Stomach (tissue), 4 donors: ENCODE results near the gene PPP4R2.

Experiments
- EP300 ChIP-seq: sonication (generic); formaldehyde crosslinking; IDR thresholded peaks from one replicate; pipeline ENCODE4 v1.6.1; 2017; ENCODE audit warnings: antibody characterized with exemption
- POLR2A ChIP-seq, 4 donors: fragments of 450-650 bp; IDR thresholded peaks; one replicate each; pipeline ENCODE4 v1.6.1; 2016; ENCODE audit warnings: antibody characterized with exemption in 4 of 4, control low read depth in 2 of 4, mild to moderate bottlenecking in 1 of 4, moderate library complexity in 1 of 4
- POLR2AphosphoS5 ChIP-seq, 3 donors: sonication (generic); formaldehyde crosslinking; IDR thresholded peaks; one replicate each; pipeline ENCODE4 v1.6.1; 2016; ENCODE audit warnings: antibody characterized with exemption in 3 of 3
- TF ChIP-seq, protein P1 (sequence below), 7 experiments: fragments of 450-650 bp in 4 of 7; fragments of 200-600 bp in 3 of 7; sonication (generic) in 3 of 7; IDR thresholded peaks; one replicate each; pipeline ENCODE4 v1.5.1; 2016 to 2019; ENCODE audit warnings: antibody characterized with exemption in 7 of 7, control low read depth in 2 of 7, mild to moderate bottlenecking in 1 of 7

DNA sequence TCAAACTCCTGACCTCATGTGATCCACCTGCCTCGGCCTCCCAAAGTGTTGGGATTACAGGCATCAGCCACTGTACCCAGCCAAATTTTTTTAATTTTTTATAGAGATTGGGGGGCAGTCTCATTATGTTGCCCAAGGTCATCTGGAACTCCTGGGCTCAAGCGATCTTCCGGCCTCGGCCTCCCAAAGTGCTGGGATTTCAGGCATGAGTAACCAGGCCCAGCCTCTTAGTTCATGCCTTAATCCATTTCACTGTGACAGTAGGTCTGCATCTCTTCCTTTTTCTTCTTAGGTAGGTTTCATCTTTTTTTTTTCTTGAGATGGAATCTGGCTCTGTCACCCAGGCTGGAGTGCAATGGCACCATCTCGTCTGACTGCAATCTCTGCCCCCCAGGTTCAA is 37.3 kb upstream of the PPP4R2 start:
- TF ChIP-seq, protein P1, sequence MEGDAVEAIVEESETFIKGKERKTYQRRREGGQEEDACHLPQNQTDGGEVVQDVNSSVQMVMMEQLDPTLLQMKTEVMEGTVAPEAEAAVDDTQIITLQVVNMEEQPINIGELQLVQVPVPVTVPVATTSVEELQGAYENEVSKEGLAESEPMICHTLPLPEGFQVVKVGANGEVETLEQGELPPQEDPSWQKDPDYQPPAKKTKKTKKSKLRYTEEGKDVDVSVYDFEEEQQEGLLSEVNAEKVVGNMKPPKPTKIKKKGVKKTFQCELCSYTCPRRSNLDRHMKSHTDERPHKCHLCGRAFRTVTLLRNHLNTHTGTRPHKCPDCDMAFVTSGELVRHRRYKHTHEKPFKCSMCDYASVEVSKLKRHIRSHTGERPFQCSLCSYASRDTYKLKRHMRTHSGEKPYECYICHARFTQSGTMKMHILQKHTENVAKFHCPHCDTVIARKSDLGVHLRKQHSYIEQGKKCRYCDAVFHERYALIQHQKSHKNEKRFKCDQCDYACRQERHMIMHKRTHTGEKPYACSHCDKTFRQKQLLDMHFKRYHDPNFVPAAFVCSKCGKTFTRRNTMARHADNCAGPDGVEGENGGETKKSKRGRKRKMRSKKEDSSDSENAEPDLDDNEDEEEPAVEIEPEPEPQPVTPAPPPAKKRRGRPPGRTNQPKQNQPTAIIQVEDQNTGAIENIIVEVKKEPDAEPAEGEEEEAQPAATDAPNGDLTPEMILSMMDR (IDR thresholded peaks at IDR 0.05) = no peak
- TF ChIP-seq POLR2A (IDR thresholded peaks at IDR 0.05) (no peak), POLR2AphosphoS5 (IDR thresholded peaks at IDR 0.05) (no peak), EP300 (no peak)
